LNCAP (cell line): Measurements from ENCODE around the gene FAM156B.

Experiments used
- TF ChIP-seq, protein P1 (sequence below): fragments of 450-650 bp; IDR thresholded peaks from 2 replicates; pipeline ENCODE4 v1.5.1; 2017; ENCODE audit warnings: mild to moderate bottlenecking

The FAM156B gene

GRCh38 chrX:52923781-52924241 lies 26.7 kb downstream of the FAM156B start:
- TF ChIP-seq, protein P1, sequence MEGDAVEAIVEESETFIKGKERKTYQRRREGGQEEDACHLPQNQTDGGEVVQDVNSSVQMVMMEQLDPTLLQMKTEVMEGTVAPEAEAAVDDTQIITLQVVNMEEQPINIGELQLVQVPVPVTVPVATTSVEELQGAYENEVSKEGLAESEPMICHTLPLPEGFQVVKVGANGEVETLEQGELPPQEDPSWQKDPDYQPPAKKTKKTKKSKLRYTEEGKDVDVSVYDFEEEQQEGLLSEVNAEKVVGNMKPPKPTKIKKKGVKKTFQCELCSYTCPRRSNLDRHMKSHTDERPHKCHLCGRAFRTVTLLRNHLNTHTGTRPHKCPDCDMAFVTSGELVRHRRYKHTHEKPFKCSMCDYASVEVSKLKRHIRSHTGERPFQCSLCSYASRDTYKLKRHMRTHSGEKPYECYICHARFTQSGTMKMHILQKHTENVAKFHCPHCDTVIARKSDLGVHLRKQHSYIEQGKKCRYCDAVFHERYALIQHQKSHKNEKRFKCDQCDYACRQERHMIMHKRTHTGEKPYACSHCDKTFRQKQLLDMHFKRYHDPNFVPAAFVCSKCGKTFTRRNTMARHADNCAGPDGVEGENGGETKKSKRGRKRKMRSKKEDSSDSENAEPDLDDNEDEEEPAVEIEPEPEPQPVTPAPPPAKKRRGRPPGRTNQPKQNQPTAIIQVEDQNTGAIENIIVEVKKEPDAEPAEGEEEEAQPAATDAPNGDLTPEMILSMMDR = no peak

DNA sequence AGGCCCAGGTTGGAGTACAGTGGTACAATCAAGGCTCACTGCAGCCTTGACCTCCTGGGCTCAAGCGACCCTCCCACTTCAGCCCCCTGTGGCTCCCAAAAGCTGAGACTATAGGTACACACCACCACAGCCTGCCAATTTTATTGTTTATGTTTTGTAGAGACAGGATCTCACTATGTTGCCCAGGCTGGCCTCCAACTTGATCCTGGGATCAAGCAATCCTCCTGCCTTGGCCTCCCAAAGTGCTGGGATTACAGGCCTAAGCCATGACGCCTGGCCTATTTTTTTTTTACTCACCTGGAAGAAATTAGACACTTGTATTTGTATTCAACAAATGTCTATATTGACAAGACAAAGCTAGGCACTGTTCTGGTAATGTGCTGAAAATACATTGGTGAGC lies 36.1 kb downstream of the FAM156B start:
- TF ChIP-seq, protein P1 = no peak

GRCh38 chrX:52933976-52934703 lies 37.0 kb downstream of the FAM156B start:
- TF ChIP-seq, protein P1 = no peak

DNA sequence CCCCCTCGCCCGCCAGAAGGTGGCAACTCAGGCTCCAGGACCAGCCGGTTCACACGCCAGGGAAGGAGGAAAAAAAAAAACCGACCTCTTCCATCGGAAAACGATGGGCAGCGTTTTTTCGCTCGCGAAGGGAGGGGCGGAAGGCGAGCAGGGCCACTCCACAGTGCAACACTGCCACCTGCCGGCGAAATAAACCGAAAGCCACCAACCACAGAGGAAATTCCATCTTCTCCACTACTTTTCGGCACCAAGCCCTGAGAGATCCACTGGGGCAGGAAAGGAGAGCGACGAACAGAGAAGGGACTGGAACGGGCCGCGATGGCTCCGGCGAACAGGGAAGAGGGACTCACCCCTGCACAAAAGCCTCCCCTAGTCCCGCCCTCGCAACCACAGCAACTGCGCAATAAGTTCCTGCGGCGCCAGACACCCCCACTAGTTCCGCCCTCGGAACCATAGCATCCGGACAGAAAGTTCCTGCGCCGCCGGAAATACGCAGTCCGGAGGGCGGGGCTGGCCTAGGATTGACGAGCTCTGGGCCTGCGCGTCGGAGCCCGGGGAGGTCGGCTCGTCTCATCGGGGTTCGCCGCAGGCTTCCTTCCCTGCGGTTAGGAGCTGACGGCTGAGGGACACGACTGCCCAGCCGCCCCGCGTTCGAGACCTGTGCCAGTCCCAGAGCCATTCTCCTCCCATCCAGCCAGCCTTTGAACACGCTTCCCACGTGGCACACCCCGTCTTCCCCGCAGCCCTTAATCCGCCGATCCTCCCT lies 37.8 kb downstream of the FAM156B start:
- TF ChIP-seq, protein P1 = peak; percentile 70
